HG03571 (cell line): ENCODE results near the gene BDH1.
A peak's percentile ranks its signal among the peaks of the same experiment; 100 is the strongest.
"Not testable (repeated sequence)": the region's sequence is repeated elsewhere in the genome, so short reads cannot be mapped to it uniquely, and the experiment has no call there.

Experiments
- ATAC-seq: cut with Tn5 transposase; IDR thresholded peaks from one replicate; pipeline ENCODE4 v1.9.1; 2021; ENCODE audit not compliant: unreplicated experiment

BDH1 gene

DNA sequence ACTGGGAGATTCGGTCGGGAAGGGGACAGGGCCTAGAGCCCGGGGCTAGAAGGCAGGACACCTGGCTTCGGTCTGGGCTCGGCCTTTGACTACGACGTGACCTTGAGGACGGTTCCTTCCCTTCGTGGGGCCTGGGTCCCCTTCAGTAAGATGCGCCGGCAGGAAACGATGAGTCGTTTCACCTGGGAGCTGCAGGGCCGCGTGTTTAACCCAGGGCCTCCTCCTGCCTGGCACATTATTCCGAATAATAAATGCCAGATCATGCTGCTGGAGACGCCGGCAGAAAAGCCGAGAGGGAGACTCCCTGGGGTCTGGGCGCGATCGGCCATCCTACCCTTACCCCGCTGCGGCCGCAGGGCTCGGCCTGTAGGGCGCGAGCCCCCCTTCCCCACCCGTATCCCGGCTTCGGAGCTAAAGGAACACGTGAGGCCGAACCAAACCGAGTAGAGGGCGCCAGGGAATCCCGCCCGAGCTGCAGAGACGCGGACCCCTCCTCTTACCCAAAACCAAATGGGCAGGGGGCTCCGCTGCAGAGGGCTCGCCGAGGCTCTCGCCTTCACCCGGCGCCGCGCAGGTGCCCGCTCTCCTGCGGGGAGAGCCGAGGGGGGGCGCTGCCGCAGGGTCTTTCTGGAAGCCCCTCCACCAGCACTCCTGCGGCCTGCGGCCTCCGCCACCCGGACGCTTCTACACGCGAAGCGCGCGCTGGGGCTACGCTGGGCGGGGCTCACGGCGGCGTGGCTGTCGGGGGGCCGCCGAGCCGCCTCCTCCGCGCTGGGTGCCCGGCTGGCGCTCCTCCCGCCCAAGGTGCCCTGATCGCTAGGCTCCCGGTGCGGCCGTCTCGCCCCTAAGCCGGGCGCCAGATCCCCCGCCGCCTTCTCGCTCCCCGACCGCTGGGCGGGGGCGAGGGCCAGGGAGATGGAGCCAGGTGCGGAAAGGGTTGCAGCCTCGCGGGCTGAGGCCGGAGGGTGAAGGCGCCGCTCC is at the start of gene BDH1:
Gene BDH1 (minus strand): TSS at position 688 of the 981 bp plus-strand sequence. CDS start 9,525 bp downstream, outside the sequence.
- ATAC-seq, result peak; percentile 38

DNA sequence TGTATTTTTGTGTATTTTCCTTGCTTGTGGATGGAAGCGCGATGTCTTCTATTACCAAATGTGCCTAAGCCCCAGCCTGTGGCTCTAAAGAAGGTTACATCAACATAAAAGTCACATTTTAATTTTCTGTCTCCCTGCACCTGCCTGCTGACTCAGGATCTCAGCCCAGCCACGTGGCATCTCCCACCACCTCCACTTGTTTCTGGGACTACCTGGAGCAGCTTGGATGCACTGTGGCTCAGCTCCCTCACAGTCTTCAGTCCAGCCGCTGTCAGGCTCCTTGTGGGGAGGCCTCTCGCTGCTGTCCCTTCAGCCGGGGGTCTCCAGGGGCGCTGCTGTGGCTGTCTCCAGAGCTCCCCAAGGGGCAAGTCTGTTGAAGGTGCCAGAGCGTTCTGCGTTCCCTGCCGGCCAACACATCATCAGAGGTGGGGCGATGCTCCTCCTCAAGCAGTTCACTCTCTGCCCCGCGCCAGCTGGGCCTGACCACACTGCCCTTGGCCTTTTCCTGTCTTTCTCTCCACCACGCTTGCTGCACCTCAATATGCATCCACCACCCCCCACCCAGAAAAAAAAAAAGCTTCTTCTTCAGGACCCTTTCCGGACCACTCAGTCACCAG is 47.7 kb upstream of the BDH1 start:
- ATAC-seq, result no peak

DNA sequence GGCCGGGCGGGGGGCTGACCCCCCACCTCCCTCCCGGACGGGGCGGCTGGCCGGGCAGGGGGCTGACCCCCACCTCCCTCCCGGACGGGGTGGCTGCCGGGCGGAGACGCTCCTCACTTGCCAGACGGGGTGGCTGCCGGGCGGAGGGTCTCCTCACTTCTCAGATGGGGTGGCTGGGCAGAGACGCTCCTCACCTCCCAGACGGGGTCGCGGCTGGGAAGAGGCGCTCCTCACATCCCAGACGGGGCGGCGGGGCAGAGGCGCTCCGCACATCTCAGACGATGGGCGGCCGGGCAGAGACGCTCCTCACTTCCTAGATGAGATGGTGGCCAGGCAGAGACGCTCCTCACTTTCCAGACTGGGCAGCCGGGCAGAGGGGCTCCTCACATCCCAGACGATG is 46.6 kb upstream of the BDH1 start:
- ATAC-seq, result not testable (repeated sequence)

DNA sequence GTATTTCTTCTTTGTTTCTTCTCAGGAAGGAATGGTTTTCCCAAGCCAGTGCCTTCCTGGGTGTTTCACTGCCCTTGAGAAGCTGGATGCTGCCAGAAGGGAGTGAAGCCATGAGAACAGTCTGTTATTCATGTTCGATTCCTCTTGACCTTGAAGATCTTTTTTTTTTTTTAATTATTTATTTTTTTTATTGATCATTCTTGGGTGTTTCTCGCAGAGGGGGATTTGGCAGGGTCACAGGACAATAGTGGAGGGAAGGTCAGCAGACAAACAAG is 45.7 kb upstream of the BDH1 start:
- not testable (repeated sequence) for ATAC-seq

- ATAC-seq, result no peak
Measured at GRCh38 chr3:197600796-197601565, 45.2 kb upstream of the BDH1 start.

GRCh38 chr3:197599089-197599765 is 43.5 kb upstream of the BDH1 start:
- ATAC-seq, result peak; percentile 75

DNA sequence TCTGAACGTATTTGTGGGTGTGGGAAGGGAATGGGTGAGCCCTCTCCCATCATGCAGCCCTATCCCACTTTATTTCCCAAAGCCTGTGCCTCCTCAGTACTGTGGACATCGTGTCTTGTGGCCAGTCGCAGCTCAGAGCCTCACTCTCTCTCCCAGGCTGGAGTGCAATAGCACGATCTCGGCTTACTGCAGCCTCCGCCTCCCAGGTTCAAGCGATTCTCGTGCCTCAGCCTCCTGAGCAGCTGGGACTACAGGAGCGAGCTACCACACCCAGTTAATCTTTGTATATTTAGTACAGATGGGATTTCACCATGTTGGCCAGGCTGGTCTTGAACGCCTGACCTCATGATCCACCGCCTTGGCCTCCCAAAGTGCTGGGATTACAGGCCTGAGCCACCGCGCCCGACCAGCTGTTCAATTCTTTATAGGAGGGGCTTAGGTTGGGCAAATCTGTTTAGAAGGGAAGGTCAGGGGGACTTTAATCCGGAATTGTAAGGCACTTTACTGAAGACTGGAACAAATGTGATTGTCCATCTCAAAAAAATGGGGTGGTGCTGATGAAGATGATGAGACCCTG is 42.7 kb upstream of the BDH1 start:
- ATAC-seq, result no peak

DNA sequence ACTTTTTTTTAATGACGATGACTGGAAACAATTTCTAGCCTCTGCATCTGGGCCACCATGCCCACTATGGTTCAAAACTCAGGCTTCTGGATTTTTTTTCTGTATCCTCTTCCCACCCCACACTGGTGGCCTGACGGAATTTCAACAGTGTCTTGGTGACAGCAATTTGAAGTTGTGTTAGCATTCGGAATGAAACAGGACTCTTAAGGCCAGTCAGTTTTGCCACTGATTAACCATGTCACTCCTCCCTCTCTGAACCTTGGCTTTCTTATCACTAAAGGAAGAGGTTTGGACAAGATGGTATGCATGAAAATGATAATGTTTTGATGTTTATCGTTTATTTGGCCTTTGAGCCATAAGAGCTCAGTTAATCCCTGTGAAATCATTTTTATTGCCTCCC is 41.6 kb upstream of the BDH1 start:
- no peak for ATAC-seq

DNA sequence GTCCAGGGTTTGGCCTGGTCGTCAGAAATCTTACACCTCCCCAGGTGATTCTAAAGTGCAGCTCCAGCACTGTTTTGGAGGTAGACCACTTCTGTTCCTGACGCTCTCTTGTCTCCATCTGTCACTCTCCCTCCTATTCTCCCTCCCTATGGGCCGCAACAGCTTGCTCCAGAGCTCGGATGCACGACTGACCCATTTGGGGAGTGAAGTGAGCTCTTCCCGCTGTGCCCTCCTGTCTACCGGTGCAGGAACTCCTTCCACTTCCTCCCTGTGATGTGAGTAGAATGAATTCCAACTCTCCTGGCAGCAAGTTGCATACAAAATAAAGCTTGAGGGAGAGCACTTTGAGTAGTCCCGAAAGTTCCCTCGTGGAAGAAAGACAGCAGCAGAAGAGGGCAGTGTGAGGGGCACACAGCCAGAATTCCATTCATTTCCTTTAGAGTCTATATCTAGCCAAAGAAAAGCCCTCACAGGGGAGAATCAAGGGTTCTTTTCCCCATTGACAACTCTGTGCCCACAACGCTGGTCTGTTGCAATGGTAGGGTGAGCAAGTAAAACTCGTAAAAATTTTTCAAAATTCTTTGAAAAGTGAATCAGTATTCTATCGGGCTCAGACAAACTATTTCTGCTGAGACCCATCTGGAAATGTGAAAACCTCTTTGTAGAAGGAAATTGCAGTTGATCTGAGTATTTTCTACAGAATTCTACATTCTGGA is 39.9 kb upstream of the BDH1 start:
- ATAC-seq, result no peak

DNA sequence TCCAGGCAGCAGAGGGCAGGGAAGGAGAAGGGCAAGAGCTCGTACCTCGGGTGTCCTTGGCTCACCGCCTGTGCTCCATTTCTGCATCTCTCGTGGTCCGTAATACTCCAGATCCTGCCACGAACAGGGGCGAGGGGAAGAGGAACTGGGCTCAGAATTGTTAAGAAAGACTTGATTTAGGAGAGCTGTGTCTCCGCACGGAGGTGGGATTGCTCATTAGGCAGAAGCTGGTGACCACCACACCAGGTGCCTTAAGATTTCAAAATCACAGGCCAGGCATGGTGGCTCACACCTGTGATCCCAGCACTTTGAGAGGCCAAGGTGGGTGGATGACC is 37.2 kb upstream of the BDH1 start:
- no peak for ATAC-seq

DNA sequence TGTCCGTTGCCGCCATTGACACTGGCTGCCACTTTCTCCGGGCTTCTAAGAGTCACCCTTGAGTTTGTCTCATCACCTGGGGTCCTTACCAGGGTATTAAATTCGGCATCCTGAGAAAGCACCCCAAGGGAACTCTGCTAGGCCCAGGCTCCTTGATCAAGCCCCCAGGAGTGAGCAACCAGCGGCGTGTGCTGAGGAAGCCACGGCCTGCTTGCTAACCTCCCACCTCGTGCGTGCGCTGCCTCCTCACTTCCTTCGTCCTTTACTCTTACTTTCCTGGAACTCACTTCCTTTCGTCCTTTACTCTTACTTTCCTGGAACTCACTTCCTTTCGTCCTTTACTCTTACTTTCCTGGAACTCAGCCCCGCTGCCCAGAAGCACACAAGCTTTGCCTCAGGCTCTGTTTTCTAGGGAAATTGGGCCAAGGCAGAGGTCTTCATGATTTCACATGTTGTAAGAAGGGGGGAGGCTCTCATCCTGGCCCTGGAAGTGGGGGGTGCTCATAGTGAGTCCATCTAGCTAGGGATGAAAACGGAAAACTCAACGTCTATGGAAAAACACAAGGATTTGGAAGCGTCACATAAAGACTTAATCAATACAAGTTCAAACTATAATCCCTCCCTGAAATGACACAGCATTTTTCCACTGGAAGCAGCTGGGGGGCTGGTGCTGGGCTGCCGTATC is 36.7 kb upstream of the BDH1 start:
- ATAC-seq, result no peak

DNA sequence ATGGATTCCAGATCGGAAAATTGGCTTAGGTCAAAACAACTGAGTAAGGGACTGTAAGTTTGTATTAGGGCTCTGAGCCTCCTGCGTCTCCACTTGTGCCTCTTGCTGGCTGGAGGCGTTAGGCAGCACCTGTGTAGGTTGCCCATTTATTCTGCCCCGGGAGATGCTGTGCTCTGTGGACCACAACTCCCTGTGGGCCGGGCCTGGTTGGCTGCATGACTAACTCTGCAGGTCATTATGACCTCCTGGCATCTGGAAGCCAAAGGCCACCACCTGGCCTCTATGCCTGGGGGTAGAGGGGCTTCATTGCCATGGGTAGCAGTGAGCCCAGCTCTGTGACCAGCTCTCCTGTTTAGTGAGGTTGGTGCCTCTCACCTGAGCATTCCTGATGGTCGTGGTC is 36.0 kb upstream of the BDH1 start:
- no peak for ATAC-seq

GRCh38 chr3:197590313-197590962 is 34.7 kb upstream of the BDH1 start:
- no peak for ATAC-seq

- no peak for ATAC-seq
Measured at GRCh38 chr3:197589545-197589944, 33.8 kb upstream of the BDH1 start.

- not testable (repeated sequence) for ATAC-seq
Measured at GRCh38 chr3:197586768-197587167, 31.0 kb upstream of the BDH1 start.

DNA sequence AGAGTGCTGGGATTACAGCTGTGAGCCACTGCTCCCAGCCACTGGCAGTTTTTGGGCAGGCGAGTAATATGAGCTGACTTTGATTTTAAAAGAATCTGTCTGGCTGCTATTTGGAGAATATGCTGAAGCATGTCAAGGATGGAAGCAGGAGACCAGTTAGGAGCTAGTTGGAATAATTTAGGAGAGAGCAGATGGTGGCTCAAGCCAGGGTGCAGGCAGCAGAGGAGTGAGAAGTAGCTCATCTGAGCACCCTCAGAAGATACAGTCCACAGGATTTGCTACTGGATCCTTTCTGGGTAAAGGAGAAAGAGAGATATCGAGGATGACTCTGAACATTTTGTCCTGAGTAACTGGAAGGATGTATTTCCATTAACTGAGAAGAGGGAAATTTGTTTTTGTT is 30.4 kb upstream of the BDH1 start:
- ATAC-seq, result no peak

DNA sequence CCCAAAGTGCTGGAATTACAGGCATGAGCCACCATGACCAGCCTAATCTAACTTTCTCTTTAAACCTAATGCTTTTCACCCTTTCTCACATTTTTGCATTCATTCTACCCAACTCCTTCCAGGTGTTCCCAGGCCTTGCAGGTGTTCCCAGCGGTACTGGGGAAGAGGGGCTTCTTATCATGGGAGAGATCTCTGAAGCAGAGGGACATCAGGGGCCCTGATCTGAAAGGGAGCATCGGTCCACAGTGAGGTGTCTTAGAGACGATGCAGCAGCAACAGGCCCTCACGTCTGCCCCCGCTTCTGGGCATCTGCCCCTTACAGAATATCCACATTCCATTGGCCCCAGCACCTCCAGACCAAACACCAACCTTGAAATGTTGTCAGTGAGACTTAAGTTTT is 29.0 kb upstream of the BDH1 start:
- no peak for ATAC-seq

DNA sequence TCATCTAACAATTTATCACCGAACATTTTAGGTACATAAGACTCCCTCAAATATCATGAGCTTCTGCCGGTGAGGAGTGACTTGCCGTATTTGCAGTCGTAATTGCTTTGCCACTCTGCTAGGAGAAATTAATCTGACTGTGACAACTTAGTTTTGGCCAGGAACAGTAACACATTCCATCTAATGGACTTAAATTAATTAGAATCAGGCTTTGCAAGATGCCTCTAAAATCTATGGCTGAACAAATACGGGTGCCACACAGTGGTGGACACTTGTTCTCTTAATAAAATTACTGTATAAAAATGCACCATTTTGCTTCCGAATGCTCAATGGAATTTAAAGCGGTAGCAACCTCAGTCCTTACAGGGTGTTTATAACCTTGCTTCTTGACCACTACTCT is 27.6 kb upstream of the BDH1 start:
- no peak for ATAC-seq

GRCh38 chr3:197580253-197580691 is 24.5 kb upstream of the BDH1 start:
- no peak for ATAC-seq
